Prostate gland (tissue), 2 donors: ENCODE results near the gene CHST11. TPM values are rescaled to one million over a fixed set of nuclear protein-coding genes. Genes with fewer than 3 reads are reported as not detected.

Experiments
- DNase-seq: peaks from one replicate; pipeline ENCODE4 v3.0.0-alpha.2; 2019; ENCODE audit warnings: low spot score
- H3K27ac ChIP-seq, 2 donors: fragments of 200-600 bp; sonication (generic); 2 replicates each; pipeline ENCODE4 v1.5.1; 2017 to 2019
- H3K27me3 ChIP-seq: fragments of 200-600 bp; sonication (generic); replicated peaks from 2 replicates; pipeline ENCODE4 v1.5.1; 2019; ENCODE audit not compliant: insufficient read depth
- H3K36me3 ChIP-seq, 2 donors: fragments of 200-600 bp; sonication (generic); 1 replicate in 1 of 2; 2 replicates in 1 of 2; pipeline versions ENCODE4 v1.5.1 to v1.8.1; 2017 to 2019
- H3K4me1 ChIP-seq: fragments of 200-600 bp; sonication (generic); replicated peaks from 2 replicates; pipeline ENCODE4 v1.5.1; 2019
- H3K4me3 ChIP-seq, 2 donors: fragments of 200-600 bp; sonication (generic); 2 replicates each; pipeline ENCODE4 v1.5.1; 2017 to 2019
- H3K9me3 ChIP-seq: fragments of 200-600 bp; sonication (generic); 2 replicates; pipeline ENCODE4 v1.5.1; 2017
- POLR2A ChIP-seq: fragments of 450-650 bp; IDR thresholded peaks from one replicate; pipeline ENCODE4 v1.6.1; 2016; ENCODE audit warnings: antibody characterized with exemption, mild to moderate bottlenecking
- POLR2AphosphoS5 ChIP-seq: sonication (generic); formaldehyde crosslinking; IDR thresholded peaks from one replicate; pipeline ENCODE4 v1.6.1; 2017; ENCODE audit warnings: antibody characterized with exemption
- WGBS: methylation state at CpG from one replicate; pipeline ENCODE4 v1.1.5; 2018; 5-methylcytosine and 5-hydroxymethylcytosine counted together
- intact Hi-C: fragments of 100-400 bp; cut with DNase I; formaldehyde crosslinking; loops from one replicate; pipeline ENCODE4 v1.14.2; 2022
- total RNA-seq, 2 donors: library from RNA; depleted of rRNA; stranded (reverse); fragments of >200 nt; gene quantifications; one replicate each; pipeline ENCODE4 v1.1.0, GENCODE V29; 2016
- TF ChIP-seq, protein P1 (sequence below), 4 experiments: fragments of 200-600 bp in 2 of 4; fragments of 450-650 bp in 2 of 4; sonication (generic) in 2 of 4; IDR thresholded peaks; 1 replicate in 3 of 4; 2 replicates in 1 of 4; pipeline ENCODE4 v1.5.1; 2016 to 2019; ENCODE audit warnings: antibody characterized with exemption in 4 of 4, mild to moderate bottlenecking in 2 of 4, moderate library complexity in 2 of 4

The CHST11 gene
- total RNA-seq, 2 donors from 2014 or later, result 10.4 to 25.4 TPM

- Histone ChIP-seq H3K4me1 (no peaks in the 10 kb centered on the region), H3K27ac (no peak overlapping the region), H3K36me3 (no peaks in the 10 kb centered on the region), H3K27me3 (no peaks in the 10 kb centered on the region), H3K9me3 (no peaks in the 10 kb centered on the region), H3K4me3 (no peak overlapping the region)
- no peak for DNase-seq
- 92% methylated on average over 3 of the region's 3 CpGs for WGBS
- intact Hi-C loops, result no loop called here
- TF ChIP-seq POLR2AphosphoS5, result no peak
- no peak for TF ChIP-seq POLR2A
- TF ChIP-seq, protein P1, sequence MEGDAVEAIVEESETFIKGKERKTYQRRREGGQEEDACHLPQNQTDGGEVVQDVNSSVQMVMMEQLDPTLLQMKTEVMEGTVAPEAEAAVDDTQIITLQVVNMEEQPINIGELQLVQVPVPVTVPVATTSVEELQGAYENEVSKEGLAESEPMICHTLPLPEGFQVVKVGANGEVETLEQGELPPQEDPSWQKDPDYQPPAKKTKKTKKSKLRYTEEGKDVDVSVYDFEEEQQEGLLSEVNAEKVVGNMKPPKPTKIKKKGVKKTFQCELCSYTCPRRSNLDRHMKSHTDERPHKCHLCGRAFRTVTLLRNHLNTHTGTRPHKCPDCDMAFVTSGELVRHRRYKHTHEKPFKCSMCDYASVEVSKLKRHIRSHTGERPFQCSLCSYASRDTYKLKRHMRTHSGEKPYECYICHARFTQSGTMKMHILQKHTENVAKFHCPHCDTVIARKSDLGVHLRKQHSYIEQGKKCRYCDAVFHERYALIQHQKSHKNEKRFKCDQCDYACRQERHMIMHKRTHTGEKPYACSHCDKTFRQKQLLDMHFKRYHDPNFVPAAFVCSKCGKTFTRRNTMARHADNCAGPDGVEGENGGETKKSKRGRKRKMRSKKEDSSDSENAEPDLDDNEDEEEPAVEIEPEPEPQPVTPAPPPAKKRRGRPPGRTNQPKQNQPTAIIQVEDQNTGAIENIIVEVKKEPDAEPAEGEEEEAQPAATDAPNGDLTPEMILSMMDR (IDR thresholded peaks at IDR 0.05), result no peak
Measured at GRCh38 chr12:104761611-104762010, 304.9 kb downstream of the CHST11 start.

- no peak for DNase-seq
- Histone ChIP-seq H3K4me3 (no peak overlapping the region), H3K9me3 (no peaks in the 10 kb centered on the region), H3K4me1 (no peaks in the 10 kb centered on the region), H3K27me3 (no peaks in the 10 kb centered on the region), H3K27ac (no peak overlapping the region), H3K36me3 (no peaks in the 10 kb centered on the region)
- TF ChIP-seq POLR2AphosphoS5 (no peak), POLR2A (no peak)
- TF ChIP-seq, protein P1 (IDR thresholded peaks at IDR 0.05), result no peak
- 81% methylated on average over 6 of the region's 6 CpGs for WGBS
- intact Hi-C loops, result no loop called here
Measured at GRCh38 chr12:104763168-104763805, 306.5 kb downstream of the CHST11 start.

- H3K9me3 ChIP-seq, result no peaks in the 10 kb centered on the region
- no peak overlapping the region for H3K4me3 ChIP-seq
- no peak for DNase-seq
- WGBS, result 73% methylated on average over 8 of the region's 8 CpGs
- no peaks in the 10 kb centered on the region for H3K36me3 ChIP-seq
- no peaks in the 10 kb centered on the region for H3K4me1 ChIP-seq
- intact Hi-C loops, result no loop called here
- H3K27ac ChIP-seq, result no peak overlapping the region
- no peaks in the 10 kb centered on the region for H3K27me3 ChIP-seq
- TF ChIP-seq POLR2A, result no peak
- TF ChIP-seq, protein P1 (IDR thresholded peaks at IDR 0.05), result no peak
- TF ChIP-seq POLR2AphosphoS5, result no peak
Measured at GRCh38 chr12:104764225-104765091, 307.7 kb downstream of the CHST11 start.

DNA sequence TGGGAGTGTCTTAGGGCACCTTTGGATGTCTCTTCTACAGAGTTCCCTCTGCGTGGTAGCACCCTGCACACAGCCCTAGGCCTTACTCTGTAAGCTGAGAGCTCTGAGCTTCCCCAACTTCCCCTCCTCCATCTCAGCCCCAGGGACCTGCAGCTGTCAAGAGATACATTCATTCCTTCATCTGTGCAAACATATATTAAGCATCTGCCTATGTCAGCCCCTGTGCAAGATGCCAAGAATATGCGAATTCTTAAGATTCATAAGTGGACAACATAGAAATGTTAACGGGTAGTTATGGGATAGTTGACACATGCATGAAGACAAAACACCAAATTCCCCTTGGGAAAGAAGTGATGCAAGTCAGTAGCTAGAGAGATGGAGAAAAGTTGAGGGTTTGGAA is 310.5 kb downstream of the CHST11 start:
- Histone ChIP-seq H3K36me3 (no peaks in the 10 kb centered on the region), H3K27me3 (no peaks in the 10 kb centered on the region), H3K9me3 (no peaks in the 10 kb centered on the region), H3K4me1 (no peaks in the 10 kb centered on the region), H3K27ac (no peak overlapping the region), H3K4me3 (no peak overlapping the region)
- TF ChIP-seq, protein P1 (IDR thresholded peaks at IDR 0.05), result no peak
- no peak for DNase-seq
- 96% methylated on average over 3 of the region's 3 CpGs for WGBS
- intact Hi-C loops, result no loop called here

- Histone ChIP-seq H3K4me3 (no peak overlapping the region), H3K4me1 (no peaks in the 10 kb centered on the region), H3K36me3 (no peaks in the 10 kb centered on the region), H3K27ac (no peak overlapping the region), H3K27me3 (no peaks in the 10 kb centered on the region), H3K9me3 (no peaks in the 10 kb centered on the region)
- intact Hi-C loops, result no loop called here
- DNase-seq, result no peak
- no peak for TF ChIP-seq POLR2AphosphoS5
- TF ChIP-seq POLR2A, result no peak
- TF ChIP-seq, protein P1 (IDR thresholded peaks at IDR 0.05), result no peak
Measured at GRCh38 chr12:104768033-104768432, 311.3 kb downstream of the CHST11 start.
